Natural killer cell (primary cell): ENCODE results near the gene SPAG17. TPM values are rescaled to one million over a fixed set of nuclear protein-coding genes. Genes with fewer than 3 reads are reported as not detected.

Source experiments
- ATAC-seq, 3 donors: fragments of 150-1000 bp in 2 of 3; fragments of 200-7000 bp in 1 of 3; cut with Tn5 transposase; 1 replicate in 1 of 3; 2 replicates in 2 of 3; pipeline ENCODE4 v1.10.0; 2021; ENCODE audit warnings: mild to moderate bottlenecking in 2 of 3, moderate library complexity in 2 of 3
- DNase-seq, 2 donors: peaks; one replicate each; pipeline versions ENCODE4 v3.0.0 to v3.0.0-alpha.2; 2013 to 2021; ENCODE audit warnings: mixed read lengths in 1 of 2
- H3K27ac ChIP-seq: one replicate; pipeline ENCODE4 v1.5.1; 2013; ENCODE audit warnings: mild to moderate bottlenecking, low read length
- H3K27me3 ChIP-seq: one replicate; pipeline ENCODE4 v1.6.1; 2013; ENCODE audit warnings: low read length; ENCODE audit not compliant: control insufficient read depth, insufficient read depth
- H3K36me3 ChIP-seq: one replicate; pipeline ENCODE4 v1.6.1; 2013; ENCODE audit warnings: low read length; ENCODE audit not compliant: control insufficient read depth, insufficient read depth
- H3K4me1 ChIP-seq: one replicate; pipeline ENCODE4 v1.6.1; 2013; ENCODE audit warnings: low read length; ENCODE audit not compliant: control insufficient read depth, insufficient read depth
- H3K4me3 ChIP-seq: one replicate; pipeline ENCODE4 v1.5.1; 2013; ENCODE audit warnings: low read length
- H3K9me3 ChIP-seq: one replicate; pipeline ENCODE4 v1.6.1; 2013; ENCODE audit warnings: low read length; ENCODE audit not compliant: control insufficient read depth, insufficient read depth
- H3K27ac Mint-ChIP-seq, 2 donors: one replicate each; pipeline ENCODE4 v1.8.0; 2022; ENCODE audit warnings: mild to moderate bottlenecking in 2 of 2, mixed read lengths in 2 of 2, moderate library complexity in 1 of 2
- H3K27me3 Mint-ChIP-seq, 2 donors: one replicate each; pipeline ENCODE4 v1.8.0; 2022; ENCODE audit warnings: low read depth in 2 of 2, mixed read lengths in 2 of 2
- H3K36me3 Mint-ChIP-seq: one replicate; pipeline ENCODE4 v1.8.0; 2022; ENCODE audit warnings: mixed read lengths
- H3K4me1 Mint-ChIP-seq, 2 donors: one replicate each; pipeline ENCODE4 v1.8.0; 2022; ENCODE audit warnings: mixed read lengths in 2 of 2
- H3K4me3 Mint-ChIP-seq: one replicate; pipeline ENCODE4 v1.8.0; 2022; ENCODE audit warnings: mild to moderate bottlenecking, moderate library complexity, mixed read lengths
- H3K9me3 Mint-ChIP-seq, 2 donors: one replicate each; pipeline ENCODE4 v1.8.0; 2022; ENCODE audit warnings: mixed read lengths in 2 of 2
- CTCF ChIP-seq: fragments of 200-600 bp; IDR thresholded peaks from one replicate; pipeline ENCODE4 v1.8.0; 2022; ENCODE audit warnings: antibody characterized with exemption
- WGBS: methylation state at CpG from one replicate; pipeline ENCODE4 v1.1.7; 2013; ENCODE audit warnings: missing lambda C conversion rate; ENCODE audit not compliant: insufficient coverage; 5-methylcytosine and 5-hydroxymethylcytosine counted together
- intact Hi-C: fragments of 100-400 bp; cut with micrococcal nuclease; formaldehyde crosslinking; loops from one replicate; pipeline ENCODE4 v1.14.2; 2022
- total RNA-seq, 4 donors: library from RNA; stranded (reverse); fragments of 120-200 nt in 1 of 4; gene quantifications; one replicate each; pipeline versions ENCODE4 v1.2.3 to v1.2.4, GENCODE V29; 2013 to 2022

Gene SPAG17
- total RNA-seq, 3 donors from 2014 or later (not counting 1 experiment from before 2014, with no cell fraction given) = not detected

DNA sequence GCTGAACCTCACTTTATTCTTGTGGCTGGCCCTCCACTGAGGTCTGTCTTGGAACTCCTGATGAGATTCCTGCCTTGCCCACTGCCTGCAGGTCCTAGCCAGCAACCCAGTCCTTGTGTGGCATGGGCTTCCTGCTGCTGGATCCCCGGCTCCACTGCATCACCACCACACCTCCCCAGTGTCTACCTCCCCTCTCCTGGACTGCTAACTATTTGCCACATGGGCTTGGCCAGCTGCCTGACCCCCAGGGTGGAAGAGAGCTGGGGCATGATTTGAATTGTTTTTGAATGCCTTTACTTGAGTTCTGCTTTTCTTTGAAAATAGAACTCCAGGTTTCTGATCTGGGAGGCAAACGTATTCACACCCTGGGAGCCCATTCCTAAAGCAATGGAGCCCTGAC, 41.2 kb downstream of the SPAG17 start:
- no peak overlapping the region for H3K4me3 ChIP-seq
- intact Hi-C loops = no loop called here
- H3K27ac Mint-ChIP-seq = no peak overlapping the region
- ATAC-seq (no peak), DNase-seq (no peak)
- TF ChIP-seq CTCF = no peak
- peaks cover 0 to 3% of the 10 kb centered on the region in 2 donors for H3K9me3 Mint-ChIP-seq
- no peaks in the 10 kb centered on the region for H3K4me1 ChIP-seq
- H3K4me1 Mint-ChIP-seq = no peaks in the 10 kb centered on the region
- no peaks in the 10 kb centered on the region for H3K9me3 ChIP-seq
- no peaks in the 10 kb centered on the region for H3K27me3 ChIP-seq
- H3K27ac ChIP-seq = no peak overlapping the region
- WGBS = 79% methylated on average over 2 of the region's 2 CpGs
- H3K36me3 Mint-ChIP-seq = no peaks in the 10 kb centered on the region
- H3K36me3 ChIP-seq = no peaks in the 10 kb centered on the region
- no peak overlapping the region for H3K4me3 Mint-ChIP-seq
- no peaks in the 10 kb centered on the region for H3K27me3 Mint-ChIP-seq

DNA sequence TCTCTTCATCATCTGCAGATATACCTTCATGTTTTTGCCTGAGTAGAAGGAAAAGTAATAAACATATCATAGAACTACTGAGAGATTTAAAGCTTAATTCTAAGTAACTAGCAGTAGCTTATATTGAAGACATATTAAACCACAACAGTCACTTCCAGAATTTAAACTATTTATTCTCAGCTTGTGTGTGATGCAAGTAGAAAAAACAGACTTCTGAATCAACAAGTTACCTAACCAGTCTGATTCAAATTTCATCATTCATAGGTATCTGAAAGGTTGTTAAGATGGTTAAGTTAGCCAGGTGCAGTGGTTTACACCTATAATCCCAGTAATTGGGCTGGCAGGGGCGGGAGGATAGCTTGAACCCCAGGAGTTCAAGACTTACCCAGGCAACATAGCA, 41.9 kb downstream of the SPAG17 start:
- no peaks in the 10 kb centered on the region for H3K4me1 ChIP-seq
- no peaks in the 10 kb centered on the region for H3K27me3 ChIP-seq
- Mint-ChIP-seq H3K4me1 (no peaks in the 10 kb centered on the region), H3K9me3 (peaks cover 0 to 3% of the 10 kb centered on the region in 2 donors), H3K27me3 (no peaks in the 10 kb centered on the region), H3K36me3 (no peaks in the 10 kb centered on the region), H3K4me3 (no peak overlapping the region), H3K27ac (no peak overlapping the region)
- no peak overlapping the region for H3K4me3 ChIP-seq
- H3K27ac ChIP-seq = no peak overlapping the region
- no peak for TF ChIP-seq CTCF
- no peaks in the 10 kb centered on the region for H3K9me3 ChIP-seq
- no peak for DNase-seq
- ATAC-seq = no peak
- no CpG with 5 or more reads among the region's 1 CpG for WGBS
- no peaks in the 10 kb centered on the region for H3K36me3 ChIP-seq
- intact Hi-C loops = no loop called here

- 70% methylated on average over 2 of the region's 3 CpGs for WGBS
- H3K9me3 Mint-ChIP-seq = peaks cover 0 to 3% of the 10 kb centered on the region in 2 donors
These were observed 42.5 kb downstream of the SPAG17 start for GRCh38 chr1:118142546-118142945.

More at GRCh38 chr1:118142546-118142945, 42.5 kb downstream of the SPAG17 start:
- no peak for ATAC-seq
- no peak overlapping the region for H3K27ac ChIP-seq
- intact Hi-C loops = no loop called here
- H3K4me3 ChIP-seq = no peak overlapping the region
- H3K4me1 ChIP-seq = no peaks in the 10 kb centered on the region
- Mint-ChIP-seq H3K4me1 (no peaks in the 10 kb centered on the region), H3K4me3 (no peak overlapping the region), H3K27ac (no peak overlapping the region), H3K27me3 (no peaks in the 10 kb centered on the region), H3K36me3 (no peaks in the 10 kb centered on the region)
- TF ChIP-seq CTCF = no peak
- H3K27me3 ChIP-seq = no peaks in the 10 kb centered on the region
- no peak for DNase-seq
- H3K9me3 ChIP-seq = no peaks in the 10 kb centered on the region
- H3K36me3 ChIP-seq = no peaks in the 10 kb centered on the region
